HFFc6 (cell line): ENCODE data around the gene ADAMTS13. TPM values are rescaled to one million over a fixed set of nuclear protein-coding genes. Genes with fewer than 3 reads are reported as not detected.
"Not testable (repeated sequence)": the region's sequence is repeated elsewhere in the genome, so short reads cannot be mapped to it uniquely, and the experiment has no call there.

Experiments
- DNase-seq: peaks from one replicate; pipeline ENCODE4 v3.0.0-alpha.2; 2018
- H3K27ac Mint-ChIP-seq: 2 replicates; pipeline ENCODE4 v1.8.0; 2020; ENCODE audit warnings: mild to moderate bottlenecking, mixed read lengths
- H3K27me3 Mint-ChIP-seq: 2 replicates; pipeline ENCODE4 v1.8.0; 2021; ENCODE audit warnings: mild to moderate bottlenecking, moderate library complexity, mixed read lengths; ENCODE audit not compliant: insufficient read depth
- H3K36me3 Mint-ChIP-seq: 2 replicates; pipeline ENCODE4 v1.8.0; 2021; ENCODE audit warnings: low read depth, mixed read lengths
- H3K4me1 Mint-ChIP-seq: 2 replicates; pipeline ENCODE4 v1.8.0; 2020; ENCODE audit warnings: low read depth, mixed read lengths
- H3K4me3 Mint-ChIP-seq: 2 replicates; pipeline ENCODE4 v1.8.0; 2020; ENCODE audit warnings: mild to moderate bottlenecking, moderate library complexity, mixed read lengths
- H3K9me3 Mint-ChIP-seq: 2 replicates; pipeline ENCODE4 v1.8.0; 2020; ENCODE audit warnings: mild to moderate bottlenecking, mixed read lengths
- total RNA-seq, 6 experiments: library from RNA; stranded (reverse); fragmentation: NEBNext Ultra II Directional; extraction: Animal tissue kit (Norgen Biotek cat#: 25700); gene quantifications; 2 replicates in 1 of 6; 3 replicates in 5 of 6; pipeline ENCODE4 v1.2.3, GENCODE V29; 2021
- TF ChIP-seq, protein P1 (sequence below): fragments of 200-600 bp; sonication (generic); IDR thresholded peaks from 2 replicates; pipeline ENCODE4 v1.5.0; 2021; ENCODE audit warnings: antibody characterized with exemption, mild to moderate bottlenecking

Gene ADAMTS13
- total RNA-seq, 6 experiments from 2014 or later: 0.41 to 1.2 (median 0.74) TPM

GRCh38 chr9:133389025-133389557 is 33.1 kb upstream of the ADAMTS13 start:
- H3K4me3 Mint-ChIP-seq: no peak overlapping the region
- DNase-seq: no peak
- H3K27ac Mint-ChIP-seq: no peak overlapping the region
- H3K9me3 Mint-ChIP-seq: no peaks in the 10 kb centered on the region
- peaks cover 13% of the 10 kb centered on the region for H3K27me3 Mint-ChIP-seq
- H3K36me3 Mint-ChIP-seq: no peaks in the 10 kb centered on the region
- 0 out of 2 replicates have a peak, but pooled peaks cover 7% of the 10 kb centered on the region for H3K4me1 Mint-ChIP-seq
- TF ChIP-seq, protein P1, sequence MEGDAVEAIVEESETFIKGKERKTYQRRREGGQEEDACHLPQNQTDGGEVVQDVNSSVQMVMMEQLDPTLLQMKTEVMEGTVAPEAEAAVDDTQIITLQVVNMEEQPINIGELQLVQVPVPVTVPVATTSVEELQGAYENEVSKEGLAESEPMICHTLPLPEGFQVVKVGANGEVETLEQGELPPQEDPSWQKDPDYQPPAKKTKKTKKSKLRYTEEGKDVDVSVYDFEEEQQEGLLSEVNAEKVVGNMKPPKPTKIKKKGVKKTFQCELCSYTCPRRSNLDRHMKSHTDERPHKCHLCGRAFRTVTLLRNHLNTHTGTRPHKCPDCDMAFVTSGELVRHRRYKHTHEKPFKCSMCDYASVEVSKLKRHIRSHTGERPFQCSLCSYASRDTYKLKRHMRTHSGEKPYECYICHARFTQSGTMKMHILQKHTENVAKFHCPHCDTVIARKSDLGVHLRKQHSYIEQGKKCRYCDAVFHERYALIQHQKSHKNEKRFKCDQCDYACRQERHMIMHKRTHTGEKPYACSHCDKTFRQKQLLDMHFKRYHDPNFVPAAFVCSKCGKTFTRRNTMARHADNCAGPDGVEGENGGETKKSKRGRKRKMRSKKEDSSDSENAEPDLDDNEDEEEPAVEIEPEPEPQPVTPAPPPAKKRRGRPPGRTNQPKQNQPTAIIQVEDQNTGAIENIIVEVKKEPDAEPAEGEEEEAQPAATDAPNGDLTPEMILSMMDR: no peak

DNA sequence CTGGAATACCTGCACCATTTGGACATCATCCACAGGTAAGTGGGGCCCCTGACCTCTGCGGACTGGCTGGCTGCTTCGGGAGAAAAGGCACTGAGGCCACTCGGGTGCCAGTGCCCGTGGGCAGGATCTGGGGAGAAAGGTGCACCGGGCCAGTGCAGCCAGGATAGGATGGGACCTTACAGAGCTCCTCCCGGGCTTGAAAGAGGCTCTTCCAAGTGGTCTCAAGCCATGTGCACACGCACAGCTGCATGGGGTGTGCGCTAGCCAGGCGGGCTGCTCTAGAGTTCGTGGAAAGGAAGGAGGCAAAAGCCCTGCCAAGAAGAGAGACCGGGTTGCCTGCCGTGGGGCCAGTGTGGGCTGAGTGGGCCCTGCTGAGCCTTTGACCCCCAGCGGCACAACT is 32.6 kb upstream of the ADAMTS13 start:
- H3K4me3 Mint-ChIP-seq: no peak overlapping the region
- no peaks in the 10 kb centered on the region for H3K9me3 Mint-ChIP-seq
- TF ChIP-seq, protein P1: no peak
- H3K36me3 Mint-ChIP-seq: no peaks in the 10 kb centered on the region
- H3K27me3 Mint-ChIP-seq: peaks cover 14% of the 10 kb centered on the region
- H3K27ac Mint-ChIP-seq: no peak overlapping the region
- 0 out of 2 replicates have a peak, but pooled peaks cover 7% of the 10 kb centered on the region for H3K4me1 Mint-ChIP-seq
- DNase-seq: no peak

DNA sequence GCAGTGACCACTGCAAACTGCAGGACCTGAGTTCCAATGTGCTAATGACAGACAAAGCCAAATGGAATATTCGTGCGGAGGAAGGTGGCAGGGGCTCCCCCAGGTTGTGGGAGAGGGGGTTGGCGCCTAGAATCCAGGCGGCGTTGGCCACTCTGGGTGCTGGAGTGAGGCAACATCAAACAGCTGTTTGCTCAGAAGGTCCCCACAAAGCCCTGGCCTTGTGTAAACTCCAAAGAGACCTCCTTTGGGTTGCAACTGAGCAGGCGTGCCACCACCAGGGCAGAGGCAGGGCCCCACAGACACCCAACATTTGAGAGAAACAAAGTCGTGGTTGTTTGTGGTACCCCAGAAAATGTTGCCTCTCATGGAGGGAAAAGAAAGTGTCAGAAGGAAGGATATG is 31.5 kb upstream of the ADAMTS13 start:
- H3K27me3 Mint-ChIP-seq: peaks cover 17% of the 10 kb centered on the region
- H3K4me1 Mint-ChIP-seq: 0 out of 2 replicates have a peak, but pooled peaks cover 7% of the 10 kb centered on the region
- no peaks in the 10 kb centered on the region for H3K36me3 Mint-ChIP-seq

GRCh38 chr9:133391449-133391848 is 30.7 kb upstream of the ADAMTS13 start:
- H3K27me3 Mint-ChIP-seq: peaks cover 20% of the 10 kb centered on the region
- H3K4me3 Mint-ChIP-seq, DNase-seq, H3K36me3 Mint-ChIP-seq, H3K4me1 Mint-ChIP-seq, H3K9me3 Mint-ChIP-seq, H3K27ac Mint-ChIP-seq: not testable (repeated sequence)

More for the DNA sequence above, 31.5 kb upstream of the ADAMTS13 start:
- TF ChIP-seq, protein P1: no peak
- DNase-seq: no peak
- Mint-ChIP-seq H3K9me3 (no peaks in the 10 kb centered on the region), H3K27ac (no peak overlapping the region), H3K4me3 (no peak overlapping the region)

DNA sequence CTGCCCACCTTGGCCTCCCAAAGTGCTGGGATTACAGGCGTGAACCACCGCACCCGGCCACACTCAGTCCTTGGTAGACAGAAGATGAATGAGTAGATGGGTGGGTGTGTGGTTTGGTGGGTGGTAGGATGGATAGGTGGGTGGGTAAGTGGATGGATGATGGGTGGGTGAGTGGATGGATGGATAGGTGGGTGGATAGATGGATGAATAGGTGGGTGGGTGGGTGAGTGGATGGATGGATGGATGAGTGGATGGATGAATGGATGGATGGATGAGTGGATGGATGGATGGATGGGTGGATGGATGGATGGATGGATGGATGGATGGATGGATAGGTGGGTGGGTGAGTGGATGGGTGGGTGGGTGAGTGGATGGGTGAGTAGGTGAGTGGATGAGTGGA is 29.9 kb upstream of the ADAMTS13 start:
- H3K27ac Mint-ChIP-seq, H3K9me3 Mint-ChIP-seq, H3K4me3 Mint-ChIP-seq, H3K4me1 Mint-ChIP-seq, DNase-seq, H3K36me3 Mint-ChIP-seq: not testable (repeated sequence)
- H3K27me3 Mint-ChIP-seq: peaks cover 27% of the 10 kb centered on the region

DNA sequence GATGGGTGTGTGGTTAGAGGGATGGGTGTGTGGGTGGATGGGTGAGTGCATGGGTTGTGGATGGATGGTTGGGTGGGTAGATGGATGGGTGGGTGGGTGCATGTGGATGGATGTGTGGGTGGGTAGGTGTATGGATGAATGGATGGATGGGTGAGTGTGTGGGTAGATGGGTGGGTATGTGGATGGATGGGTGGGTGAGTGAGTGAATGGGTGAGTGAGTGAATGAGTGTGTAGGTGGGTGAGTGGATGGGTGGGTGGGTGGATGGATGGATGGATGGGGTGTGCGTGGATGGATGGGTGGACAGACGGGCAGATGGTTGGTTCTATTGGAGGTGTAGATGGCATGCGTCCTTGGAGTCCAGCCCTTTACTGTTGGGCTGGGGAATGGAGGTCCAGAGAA is 28.8 kb upstream of the ADAMTS13 start:
- TF ChIP-seq, protein P1: no peak
- H3K27ac Mint-ChIP-seq: no peak overlapping the region
- H3K4me3 Mint-ChIP-seq: no peak overlapping the region
- no peak for DNase-seq
- no peaks in the 10 kb centered on the region for H3K9me3 Mint-ChIP-seq
- no peaks in the 10 kb centered on the region for H3K4me1 Mint-ChIP-seq
- peaks cover 34% of the 10 kb centered on the region for H3K27me3 Mint-ChIP-seq
- no peaks in the 10 kb centered on the region for H3K36me3 Mint-ChIP-seq
